ENCODE measurements around the gene REV1.

Gene REV1

DNA sequence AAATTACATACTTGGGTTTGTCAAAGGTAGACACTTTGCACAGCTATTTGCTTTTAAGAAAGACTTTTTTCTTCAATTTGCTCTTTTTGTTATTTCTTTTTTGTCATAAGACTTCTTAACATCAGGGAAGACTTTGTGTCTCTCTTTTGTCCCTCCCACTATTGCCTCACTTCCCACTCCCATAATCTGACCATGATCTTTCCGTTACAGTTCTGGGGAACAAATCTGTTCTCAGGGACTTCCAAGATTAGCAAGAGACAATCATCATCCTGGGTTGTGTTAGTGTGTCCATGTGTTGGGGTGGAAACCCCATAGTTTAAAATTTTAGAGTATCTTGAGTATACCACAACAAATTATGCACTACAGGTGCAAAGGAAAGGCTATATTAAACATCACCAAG lies 75.3 kb downstream of the REV1 start:
- Mint-ChIP-seq H3K27ac (peak overlapping the region; percentile 4), H3K27me3 (no peaks in the 10 kb centered on the region), H3K9me3 (ENCODE audit: low read depth) (no peaks in the 10 kb centered on the region), H3K4me3 (no peak overlapping the region), H3K36me3 (peaks cover 9% of the 10 kb centered on the region), H3K4me1 (ENCODE audit: low read depth) (no peaks in the 10 kb centered on the region)

DNA sequence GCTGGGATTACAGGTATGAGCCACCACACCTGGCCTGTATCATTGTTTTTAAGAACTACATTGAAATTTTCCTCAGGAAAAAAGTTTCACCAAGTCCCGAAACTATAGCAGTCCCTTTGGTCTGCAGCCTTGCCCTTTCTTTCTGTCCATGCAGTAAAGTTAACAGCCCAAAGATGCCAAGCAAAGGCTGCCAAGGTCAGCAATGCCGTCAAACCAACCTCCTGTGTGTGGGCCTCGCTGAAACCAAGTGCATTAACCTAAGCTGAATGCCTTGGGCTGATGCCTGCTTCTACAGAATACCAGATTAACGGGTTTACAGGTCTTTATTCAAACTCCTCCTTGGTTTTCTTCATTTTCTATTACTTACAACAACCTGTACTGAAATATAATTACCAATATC lies 79.5 kb downstream of the REV1 start:
- H3K4me1 Mint-ChIP-seq (ENCODE audit: low read depth), result peaks cover 2% of the 10 kb centered on the region
- peaks cover 7% of the 10 kb centered on the region for H3K36me3 Mint-ChIP-seq
- peak overlapping the region; percentile 10 for H3K27ac Mint-ChIP-seq
- no peaks in the 10 kb centered on the region for H3K27me3 Mint-ChIP-seq
- H3K9me3 Mint-ChIP-seq (ENCODE audit: low read depth), result no peaks in the 10 kb centered on the region
- H3K4me3 Mint-ChIP-seq, result no peak overlapping the region

GRCh38 chr2:99406137-99406536 lies 83.7 kb downstream of the REV1 start:
- Mint-ChIP-seq H3K36me3 (peaks cover 10% of the 10 kb centered on the region), H3K4me3 (no peak overlapping the region), H3K27ac (peak overlapping the region; percentile 64), H3K27me3 (no peaks in the 10 kb centered on the region), H3K9me3 (ENCODE audit: low read depth) (no peaks in the 10 kb centered on the region), H3K4me1 (ENCODE audit: low read depth) (peaks cover 22% of the 10 kb centered on the region)

DNA sequence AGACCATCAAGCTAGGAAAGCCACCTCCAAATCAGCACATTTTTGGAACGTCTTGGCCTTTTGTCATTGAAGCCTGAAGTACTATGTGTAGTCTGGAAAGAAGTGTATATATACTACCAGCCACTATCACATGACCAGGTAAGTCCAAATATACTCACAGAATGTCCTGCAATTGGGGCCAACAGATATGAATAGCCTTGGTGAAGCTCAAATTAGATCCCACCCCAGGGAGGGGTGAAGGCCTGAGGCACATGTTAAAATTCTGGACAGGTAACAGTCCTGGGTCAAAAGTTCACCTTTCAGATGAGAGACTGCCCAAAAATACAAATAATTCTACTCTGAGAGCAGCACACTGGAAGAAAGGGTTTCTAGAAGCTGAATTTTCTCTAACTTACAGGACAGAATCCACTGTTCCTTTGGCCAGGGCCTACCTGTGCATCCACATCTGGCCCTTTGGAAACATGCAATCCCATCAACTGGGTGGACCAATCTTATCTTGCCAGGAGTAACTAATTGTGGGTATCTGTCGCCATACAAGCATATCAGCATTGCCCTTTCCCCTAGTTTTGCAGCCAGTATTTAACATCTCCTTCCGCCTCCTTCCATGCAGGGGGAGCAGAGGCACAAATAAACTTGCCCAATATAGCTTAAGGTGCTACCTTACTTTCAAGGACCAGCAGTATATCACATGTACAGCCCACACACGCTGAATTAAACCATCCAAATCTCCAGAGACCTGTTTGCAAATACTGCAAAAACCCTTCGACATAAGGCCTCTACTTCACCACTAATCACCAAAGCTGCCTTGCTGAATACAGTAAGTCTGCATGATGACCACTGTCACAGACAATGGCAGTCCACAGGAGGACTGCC lies 84.8 kb downstream of the REV1 start:
- Mint-ChIP-seq H3K36me3 (peaks cover 10% of the 10 kb centered on the region), H3K4me1 (ENCODE audit: low read depth) (peaks cover 22% of the 10 kb centered on the region), H3K27ac (peak overlapping the region; percentile 59)

GRCh38 chr2:99404039-99404796 lies 85.6 kb downstream of the REV1 start:
- Mint-ChIP-seq H3K36me3 (peaks cover 12% of the 10 kb centered on the region), H3K4me1 (ENCODE audit: low read depth) (peaks cover 22% of the 10 kb centered on the region), H3K27ac (peak overlapping the region; percentile 78), H3K9me3 (ENCODE audit: low read depth) (no peaks in the 10 kb centered on the region), H3K27me3 (no peaks in the 10 kb centered on the region), H3K4me3 (no peak overlapping the region)

More for the DNA sequence above, 84.8 kb downstream of the REV1 start:
- Mint-ChIP-seq H3K4me3 (no peak overlapping the region), H3K9me3 (ENCODE audit: low read depth) (no peaks in the 10 kb centered on the region), H3K27me3 (no peaks in the 10 kb centered on the region)

GRCh38 chr2:99403524-99403923 lies 86.3 kb downstream of the REV1 start:
- Mint-ChIP-seq H3K36me3 (peaks cover 13% of the 10 kb centered on the region), H3K9me3 (ENCODE audit: low read depth) (no peaks in the 10 kb centered on the region), H3K27me3 (no peaks in the 10 kb centered on the region), H3K4me3 (no peak overlapping the region), H3K4me1 (ENCODE audit: low read depth) (peaks cover 22% of the 10 kb centered on the region), H3K27ac (peak overlapping the region; percentile 78)

GRCh38 chr2:99403084-99403483 lies 86.7 kb downstream of the REV1 start:
- Mint-ChIP-seq H3K36me3 (peaks cover 13% of the 10 kb centered on the region), H3K9me3 (ENCODE audit: low read depth) (no peaks in the 10 kb centered on the region), H3K4me3 (no peak overlapping the region), H3K4me1 (ENCODE audit: low read depth) (peaks cover 22% of the 10 kb centered on the region), H3K27me3 (no peaks in the 10 kb centered on the region), H3K27ac (peak overlapping the region; percentile 78)

DNA sequence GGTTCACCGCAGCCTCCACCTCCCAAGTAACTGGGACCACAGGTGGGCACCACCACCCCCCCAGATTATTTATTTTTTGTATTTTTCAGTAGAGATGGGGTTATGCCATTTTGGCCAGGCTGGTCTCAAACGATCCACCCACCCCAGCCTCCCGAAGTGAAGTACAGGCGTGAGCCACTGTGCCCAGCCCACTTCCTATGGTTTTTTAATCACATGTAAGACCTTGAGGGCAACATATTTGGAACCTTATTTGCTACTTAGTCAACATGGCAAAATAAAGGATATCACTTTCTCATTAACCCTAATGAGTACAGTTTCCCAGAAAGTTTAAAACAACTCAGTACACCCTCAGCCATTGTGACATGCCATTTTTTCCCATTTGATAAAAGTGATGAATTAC lies 88.0 kb downstream of the REV1 start:
- Mint-ChIP-seq H3K4me1 (ENCODE audit: low read depth) (peaks cover 20% of the 10 kb centered on the region), H3K9me3 (ENCODE audit: low read depth) (no peaks in the 10 kb centered on the region), H3K4me3 (no peak overlapping the region), H3K27me3 (no peaks in the 10 kb centered on the region), H3K36me3 (peaks cover 10% of the 10 kb centered on the region), H3K27ac (peak overlapping the region; percentile 66)

DNA sequence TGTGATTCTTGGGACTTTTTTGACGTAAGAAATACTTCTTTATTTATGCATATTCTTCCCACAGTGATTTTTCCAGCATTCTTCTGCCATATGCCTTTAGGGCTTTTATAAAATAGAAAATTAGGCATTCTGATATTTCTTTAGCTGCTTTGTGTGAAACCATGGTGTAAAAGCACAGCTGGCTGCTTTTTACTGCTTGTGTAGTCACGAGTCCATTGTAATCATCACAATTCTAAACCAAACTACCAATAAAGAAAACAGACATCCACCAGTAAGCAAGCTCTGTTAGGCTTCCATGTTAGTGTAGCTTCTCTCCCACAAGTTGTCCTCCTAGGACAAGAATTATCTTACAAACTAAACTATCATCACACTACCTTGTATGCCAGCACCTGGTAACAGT lies 90.0 kb downstream of the REV1 start:
- Mint-ChIP-seq H3K36me3 (peaks cover 13% of the 10 kb centered on the region), H3K4me3 (no peak overlapping the region), H3K4me1 (ENCODE audit: low read depth) (peaks cover 20% of the 10 kb centered on the region), H3K9me3 (ENCODE audit: low read depth) (no peaks in the 10 kb centered on the region), H3K27me3 (no peaks in the 10 kb centered on the region), H3K27ac (no peak overlapping the region)

- Mint-ChIP-seq H3K27me3 (no peaks in the 10 kb centered on the region), H3K9me3 (ENCODE audit: low read depth) (no peaks in the 10 kb centered on the region), H3K4me1 (ENCODE audit: low read depth) (peaks cover 16% of the 10 kb centered on the region), H3K36me3 (peaks cover 13% of the 10 kb centered on the region), H3K27ac (peak overlapping the region; percentile 64), H3K4me3 (no peak overlapping the region)
Measured at GRCh38 chr2:99399063-99399462, 90.8 kb downstream of the REV1 start.

DNA sequence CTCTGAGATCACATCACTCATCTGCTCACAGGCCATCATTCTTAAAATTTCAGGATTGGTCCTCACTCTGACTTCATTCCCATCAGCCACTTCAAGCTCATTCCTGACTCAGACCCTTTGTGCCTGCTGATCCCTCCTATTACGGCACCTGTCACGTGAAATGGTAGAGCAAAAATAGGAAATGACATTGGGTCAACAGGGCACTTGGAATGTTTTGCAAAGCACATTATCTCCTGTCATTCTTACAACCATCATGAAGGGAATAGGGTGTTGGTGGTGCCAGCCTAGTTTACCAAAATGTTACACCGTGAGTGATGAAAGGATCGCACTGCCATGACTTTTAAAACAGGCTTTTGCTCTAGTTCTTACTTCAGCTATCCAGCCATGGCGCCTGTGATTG lies 91.5 kb downstream of the REV1 start:
- no peaks in the 10 kb centered on the region for H3K9me3 Mint-ChIP-seq (ENCODE audit: low read depth)
- H3K4me1 Mint-ChIP-seq (ENCODE audit: low read depth), result peaks cover 9% of the 10 kb centered on the region
- no peak overlapping the region for H3K4me3 Mint-ChIP-seq
- H3K36me3 Mint-ChIP-seq, result peaks cover 13% of the 10 kb centered on the region
- H3K27me3 Mint-ChIP-seq, result no peaks in the 10 kb centered on the region
- peak overlapping the region; percentile 42 for H3K27ac Mint-ChIP-seq

DNA sequence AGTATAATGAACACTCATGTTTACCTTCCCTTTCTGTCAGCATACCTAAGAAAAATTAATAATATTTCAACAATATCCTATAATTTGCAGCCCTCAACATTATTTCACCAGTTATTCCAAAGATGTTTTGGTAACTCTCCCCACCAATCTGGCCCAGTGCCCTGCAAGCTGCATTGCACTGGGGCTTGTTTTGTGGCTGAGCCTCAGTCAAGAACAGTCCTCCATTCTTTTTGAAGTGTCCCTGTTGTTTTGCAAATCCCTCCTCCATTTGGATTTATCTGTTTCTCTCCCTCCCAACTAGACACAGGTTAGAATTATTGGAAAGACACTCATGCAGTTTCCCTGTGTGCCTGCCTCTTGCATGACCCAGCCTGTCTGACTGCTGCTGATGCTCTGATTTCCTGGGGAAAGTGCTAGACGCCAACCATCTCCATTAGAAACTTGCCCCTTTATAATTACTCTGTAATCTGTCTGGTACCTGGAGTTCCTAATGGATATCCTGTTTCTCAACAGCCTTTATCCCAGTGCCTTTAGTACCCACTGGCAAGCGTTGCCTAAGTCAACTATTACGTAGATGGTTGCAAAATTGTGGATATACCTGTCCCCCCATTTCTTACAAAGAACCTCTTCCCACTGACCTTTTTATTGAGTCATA lies 92.4 kb downstream of the REV1 start:
- Mint-ChIP-seq H3K27me3 (no peaks in the 10 kb centered on the region), H3K4me3 (no peak overlapping the region), H3K27ac (peak overlapping the region; percentile 42), H3K4me1 (ENCODE audit: low read depth) (peaks cover 3% of the 10 kb centered on the region), H3K36me3 (peaks cover 11% of the 10 kb centered on the region), H3K9me3 (ENCODE audit: low read depth) (no peaks in the 10 kb centered on the region)

DNA sequence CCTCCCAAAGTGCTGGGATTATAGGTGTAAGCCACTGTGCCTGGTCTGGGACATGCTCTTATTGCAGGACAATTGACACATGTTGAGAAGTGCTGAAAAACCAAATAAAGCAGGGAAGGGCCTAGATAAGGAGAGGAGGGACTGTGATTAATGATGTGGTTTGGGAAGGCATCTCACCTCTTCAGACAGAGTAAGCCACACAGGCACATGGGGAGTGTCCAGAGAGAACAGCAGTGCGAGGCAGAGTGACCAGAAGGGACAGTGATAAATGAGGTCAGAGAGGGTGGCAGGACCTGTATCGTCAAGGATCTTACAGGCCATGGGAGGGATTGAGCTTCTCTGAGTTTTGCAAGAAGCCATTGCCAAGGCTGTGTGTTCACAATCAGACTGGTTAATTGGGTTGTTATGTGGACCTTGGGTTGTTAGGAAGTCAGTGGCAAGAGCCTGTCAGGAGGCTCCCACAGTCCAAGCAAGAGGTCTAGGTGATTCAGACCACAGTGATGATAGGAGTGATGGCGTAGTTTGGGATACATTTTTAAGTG lies 94.2 kb downstream of the REV1 start:
- Mint-ChIP-seq H3K9me3 (ENCODE audit: low read depth) (no peaks in the 10 kb centered on the region), H3K4me1 (ENCODE audit: low read depth) (no peaks in the 10 kb centered on the region), H3K36me3 (peaks cover 16% of the 10 kb centered on the region), H3K27ac (peak overlapping the region; percentile 80), H3K27me3 (no peaks in the 10 kb centered on the region), H3K4me3 (no peak overlapping the region)

- Mint-ChIP-seq H3K4me3 (no peak overlapping the region), H3K4me1 (ENCODE audit: low read depth) (peaks cover 4% of the 10 kb centered on the region), H3K27me3 (no peaks in the 10 kb centered on the region), H3K36me3 (peaks cover 8% of the 10 kb centered on the region), H3K9me3 (ENCODE audit: low read depth) (no peaks in the 10 kb centered on the region), H3K27ac (no peak overlapping the region)
Measured at GRCh38 chr2:99389946-99390345, 99.9 kb downstream of the REV1 start.

GRCh38 chr2:99389371-99389770 lies 100.4 kb downstream of the REV1 start:
- H3K27ac Mint-ChIP-seq, result no peak overlapping the region
- peaks cover 4% of the 10 kb centered on the region for H3K4me1 Mint-ChIP-seq (ENCODE audit: low read depth)
- no peaks in the 10 kb centered on the region for H3K27me3 Mint-ChIP-seq
- H3K36me3 Mint-ChIP-seq, result peaks cover 13% of the 10 kb centered on the region
- no peak overlapping the region for H3K4me3 Mint-ChIP-seq
- no peaks in the 10 kb centered on the region for H3K9me3 Mint-ChIP-seq (ENCODE audit: low read depth)

Measured in activated naive CD8-positive, alpha-beta T cell (primary cell).